ENCODE measurements around the gene WDFY3. TPM values are rescaled to one million over a fixed set of nuclear protein-coding genes. Genes with fewer than 3 reads are reported as not detected.

WDFY3 gene, protein sequence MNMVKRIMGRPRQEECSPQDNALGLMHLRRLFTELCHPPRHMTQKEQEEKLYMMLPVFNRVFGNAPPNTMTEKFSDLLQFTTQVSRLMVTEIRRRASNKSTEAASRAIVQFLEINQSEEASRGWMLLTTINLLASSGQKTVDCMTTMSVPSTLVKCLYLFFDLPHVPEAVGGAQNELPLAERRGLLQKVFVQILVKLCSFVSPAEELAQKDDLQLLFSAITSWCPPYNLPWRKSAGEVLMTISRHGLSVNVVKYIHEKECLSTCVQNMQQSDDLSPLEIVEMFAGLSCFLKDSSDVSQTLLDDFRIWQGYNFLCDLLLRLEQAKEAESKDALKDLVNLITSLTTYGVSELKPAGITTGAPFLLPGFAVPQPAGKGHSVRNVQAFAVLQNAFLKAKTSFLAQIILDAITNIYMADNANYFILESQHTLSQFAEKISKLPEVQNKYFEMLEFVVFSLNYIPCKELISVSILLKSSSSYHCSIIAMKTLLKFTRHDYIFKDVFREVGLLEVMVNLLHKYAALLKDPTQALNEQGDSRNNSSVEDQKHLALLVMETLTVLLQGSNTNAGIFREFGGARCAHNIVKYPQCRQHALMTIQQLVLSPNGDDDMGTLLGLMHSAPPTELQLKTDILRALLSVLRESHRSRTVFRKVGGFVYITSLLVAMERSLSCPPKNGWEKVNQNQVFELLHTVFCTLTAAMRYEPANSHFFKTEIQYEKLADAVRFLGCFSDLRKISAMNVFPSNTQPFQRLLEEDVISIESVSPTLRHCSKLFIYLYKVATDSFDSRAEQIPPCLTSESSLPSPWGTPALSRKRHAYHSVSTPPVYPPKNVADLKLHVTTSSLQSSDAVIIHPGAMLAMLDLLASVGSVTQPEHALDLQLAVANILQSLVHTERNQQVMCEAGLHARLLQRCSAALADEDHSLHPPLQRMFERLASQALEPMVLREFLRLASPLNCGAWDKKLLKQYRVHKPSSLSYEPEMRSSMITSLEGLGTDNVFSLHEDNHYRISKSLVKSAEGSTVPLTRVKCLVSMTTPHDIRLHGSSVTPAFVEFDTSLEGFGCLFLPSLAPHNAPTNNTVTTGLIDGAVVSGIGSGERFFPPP (N-terminal part only)
- 10 to 100 TPM; 73.2 to 98.4 (median 90.2) TPM for total RNA-seq

DNA sequence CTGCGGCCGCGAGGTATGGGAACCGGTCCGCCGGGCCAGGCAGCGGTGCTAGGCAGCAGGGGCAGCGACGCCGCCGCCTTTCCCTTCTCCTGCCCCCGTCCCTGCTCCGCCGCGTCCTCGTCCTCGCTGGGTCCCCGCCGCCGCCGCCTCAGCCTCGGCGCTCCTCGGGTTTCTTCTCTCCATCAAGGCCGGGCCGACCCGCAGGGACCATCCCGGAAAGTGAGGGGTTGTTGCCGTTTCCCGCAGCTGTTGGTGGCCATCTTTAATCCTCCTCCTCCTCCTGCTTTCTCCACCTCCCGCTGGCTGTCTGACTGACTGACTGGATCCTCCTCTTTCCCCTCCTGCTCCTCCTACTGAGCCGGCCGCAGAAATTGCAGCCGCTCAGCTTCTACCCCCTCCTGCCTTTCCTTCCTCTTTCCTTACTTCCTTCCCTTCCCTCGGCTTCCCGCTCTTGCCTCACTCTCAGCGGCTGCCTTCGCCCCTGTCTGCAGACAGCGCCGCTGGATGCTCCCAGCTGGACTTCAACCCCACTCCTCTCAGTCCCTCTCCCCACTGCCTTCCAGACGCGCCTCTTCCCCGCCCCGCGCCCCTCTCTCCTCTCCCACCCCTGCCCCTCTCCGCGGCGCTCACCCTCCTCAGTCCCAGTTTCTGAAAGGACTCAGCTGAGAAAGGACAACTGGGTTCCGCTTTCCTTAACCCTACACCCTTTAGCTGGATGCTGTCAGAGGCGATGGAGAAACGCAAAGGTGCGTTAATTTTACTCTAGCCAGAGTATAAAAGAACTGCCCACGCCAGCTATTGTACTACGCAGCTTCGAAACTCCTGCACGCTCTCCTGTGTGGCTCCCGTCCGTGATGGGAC lies at the start of gene WDFY3:
TSS of gene WDFY3 (minus strand) at position 309 of the 861 bp plus-strand sequence. CDS start 106,099 bp downstream, outside the sequence.
- peak; percentile 89 to 95 for DNase-seq (ENCODE audit: low spot score in 2 of 2)
- peak within 1 kb of the TSS; percentile 87 for H3K4me3 ChIP-seq (ENCODE audit: low read depth, poor library complexity, severe bottlenecking)
- WGBS, 2 donors, result 0 to 1% methylated on average over 42 to 56 of the region's 58 CpGs
- intact Hi-C loops (cut with DNase I; ENCODE audit: low total_unique reads), result no loop called here
- peak in 1 of 2 donors; percentile 15 for TF ChIP-seq POLR2A (IDR thresholded peaks at IDR 0.05)
- TF ChIP-seq, protein P1, sequence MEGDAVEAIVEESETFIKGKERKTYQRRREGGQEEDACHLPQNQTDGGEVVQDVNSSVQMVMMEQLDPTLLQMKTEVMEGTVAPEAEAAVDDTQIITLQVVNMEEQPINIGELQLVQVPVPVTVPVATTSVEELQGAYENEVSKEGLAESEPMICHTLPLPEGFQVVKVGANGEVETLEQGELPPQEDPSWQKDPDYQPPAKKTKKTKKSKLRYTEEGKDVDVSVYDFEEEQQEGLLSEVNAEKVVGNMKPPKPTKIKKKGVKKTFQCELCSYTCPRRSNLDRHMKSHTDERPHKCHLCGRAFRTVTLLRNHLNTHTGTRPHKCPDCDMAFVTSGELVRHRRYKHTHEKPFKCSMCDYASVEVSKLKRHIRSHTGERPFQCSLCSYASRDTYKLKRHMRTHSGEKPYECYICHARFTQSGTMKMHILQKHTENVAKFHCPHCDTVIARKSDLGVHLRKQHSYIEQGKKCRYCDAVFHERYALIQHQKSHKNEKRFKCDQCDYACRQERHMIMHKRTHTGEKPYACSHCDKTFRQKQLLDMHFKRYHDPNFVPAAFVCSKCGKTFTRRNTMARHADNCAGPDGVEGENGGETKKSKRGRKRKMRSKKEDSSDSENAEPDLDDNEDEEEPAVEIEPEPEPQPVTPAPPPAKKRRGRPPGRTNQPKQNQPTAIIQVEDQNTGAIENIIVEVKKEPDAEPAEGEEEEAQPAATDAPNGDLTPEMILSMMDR (IDR thresholded peaks at IDR 0.05), result no peak

DNA sequence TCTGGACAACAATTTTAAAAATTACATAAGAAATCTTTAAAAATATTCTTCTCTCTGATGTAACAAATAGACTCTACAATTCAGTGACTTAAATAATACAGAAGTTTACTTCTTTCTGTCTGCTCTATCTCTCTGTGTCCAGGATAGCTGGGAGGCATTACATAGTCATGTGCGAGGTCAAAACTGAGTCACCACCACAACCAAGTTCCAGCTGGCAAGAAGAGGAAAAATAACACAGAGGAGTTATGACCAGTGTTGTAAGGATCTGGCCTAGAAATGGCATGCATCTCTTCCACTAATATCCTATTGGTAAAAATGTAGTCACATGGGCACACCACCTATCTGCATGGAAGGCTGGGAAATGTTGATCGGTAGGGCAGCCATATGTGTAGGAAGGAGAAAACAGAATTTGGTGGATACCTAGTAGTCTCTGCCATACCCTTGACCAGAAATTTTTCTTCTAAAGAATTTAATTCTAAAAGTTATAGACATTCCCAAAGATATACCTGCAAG lies 39.4 kb upstream of the WDFY3 start:
- intact Hi-C loops (cut with DNase I; ENCODE audit: low total_unique reads), result no loop called here
- H3K4me3 ChIP-seq (ENCODE audit: low read depth, poor library complexity, severe bottlenecking), result no peak overlapping the region
- TF ChIP-seq, protein P1 (IDR thresholded peaks at IDR 0.05), result no peak
- TF ChIP-seq POLR2A (IDR thresholded peaks at IDR 0.05), result no peak
- peak in 1 of 2 donors; percentile 15 for DNase-seq (ENCODE audit: low spot score in 2 of 2)
- WGBS, 2 donors, result 75 to 83% methylated on average over 2 of the region's 2 CpGs

DNA sequence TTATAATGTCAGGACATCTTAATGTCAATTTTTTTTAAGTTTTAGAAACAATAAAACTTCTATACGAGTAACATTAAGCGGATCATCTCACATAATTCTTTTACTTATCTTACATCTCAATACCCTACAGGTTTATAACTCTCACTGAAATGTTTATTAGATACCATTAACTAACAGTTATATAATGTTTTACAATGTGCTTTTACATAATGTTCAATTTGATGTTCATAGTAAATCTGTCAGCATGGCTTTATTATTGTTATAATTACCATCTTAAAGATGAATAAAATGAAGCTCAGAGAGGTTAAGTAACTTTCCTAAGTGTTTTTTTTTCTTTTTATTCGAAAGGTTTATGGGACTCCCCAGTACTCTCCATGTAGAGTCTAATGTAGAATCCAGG lies 33.9 kb upstream of the WDFY3 start:
- WGBS, 2 donors, result 75 to 76% methylated on average over 3 of the region's 3 CpGs
- no peak overlapping the region for H3K4me3 ChIP-seq (ENCODE audit: low read depth, poor library complexity, severe bottlenecking)
- no peak for DNase-seq (ENCODE audit: low spot score in 2 of 2)
- TF ChIP-seq, protein P1 (IDR thresholded peaks at IDR 0.05), result no peak
- intact Hi-C loops (cut with DNase I; ENCODE audit: low total_unique reads), result no loop called here

DNA sequence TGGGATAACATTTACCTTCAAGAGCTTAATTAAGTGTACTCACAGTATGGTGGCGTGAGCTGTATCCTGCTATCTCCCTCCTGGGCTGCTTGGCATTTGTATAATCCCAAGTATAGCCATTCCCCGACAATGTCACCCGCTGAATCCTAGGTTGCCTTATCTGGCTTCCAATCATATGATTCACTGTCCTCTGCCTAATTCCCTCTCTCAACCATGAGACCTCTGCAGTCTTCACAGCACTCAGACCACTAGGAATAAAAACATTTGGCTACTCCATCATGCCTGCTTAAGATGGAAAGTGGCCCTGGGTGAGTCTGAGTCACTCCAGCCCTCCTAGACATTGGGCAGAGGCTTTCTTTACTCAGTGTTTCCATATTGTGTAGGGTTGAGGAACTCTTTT lies 28.9 kb upstream of the WDFY3 start:
- intact Hi-C loops (cut with DNase I; ENCODE audit: low total_unique reads), result no loop called here
- no peak overlapping the region for H3K4me3 ChIP-seq (ENCODE audit: low read depth, poor library complexity, severe bottlenecking)
- no peak for DNase-seq (ENCODE audit: low spot score in 2 of 2)
- TF ChIP-seq POLR2A (IDR thresholded peaks at IDR 0.05), result no peak
- TF ChIP-seq, protein P1 (IDR thresholded peaks at IDR 0.05), result no peak
- 94 to 95% methylated on average over 3 of the region's 3 CpGs for WGBS, 2 donors

DNA sequence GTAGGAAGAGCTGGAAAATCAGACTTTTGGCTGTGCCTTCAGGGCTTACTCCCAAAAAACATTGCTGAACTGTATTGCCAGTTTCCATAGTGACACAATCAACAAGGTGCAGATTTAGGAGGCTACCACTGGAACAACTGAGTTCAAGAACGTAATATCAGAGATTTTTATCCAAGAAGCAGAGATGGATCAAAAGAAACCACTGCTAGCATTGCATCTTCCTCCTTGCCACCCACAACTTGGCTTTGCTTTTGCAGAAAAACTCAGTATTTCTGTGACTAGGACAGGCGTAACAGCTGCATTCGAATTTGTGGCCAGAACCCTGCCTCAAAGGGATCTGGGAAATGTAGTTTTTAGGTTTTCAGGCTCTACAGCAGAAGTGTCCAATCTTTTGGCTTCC lies 27.8 kb upstream of the WDFY3 start:
- no peak for TF ChIP-seq POLR2A (IDR thresholded peaks at IDR 0.05)
- TF ChIP-seq, protein P1 (IDR thresholded peaks at IDR 0.05), result no peak
- H3K4me3 ChIP-seq (ENCODE audit: low read depth, poor library complexity, severe bottlenecking), result no peak overlapping the region
- intact Hi-C loops (cut with DNase I; ENCODE audit: low total_unique reads), result no loop called here
- DNase-seq (ENCODE audit: low spot score in 2 of 2), result no peak
- WGBS, 2 donors, result 10 to 14% methylated on average over 3 of the region's 3 CpGs

Data from lower leg skin (tissue), 4 donors.